ENCODE measurements around the gene KRTAP5-2. TPM values are rescaled to one million over a fixed set of nuclear protein-coding genes. Genes with fewer than 3 reads are reported as not detected.
"Not testable (repeated sequence)": the region's sequence is repeated elsewhere in the genome, so short reads cannot be mapped to it uniquely, and the experiment has no call there.

The KRTAP5-2 gene, protein sequence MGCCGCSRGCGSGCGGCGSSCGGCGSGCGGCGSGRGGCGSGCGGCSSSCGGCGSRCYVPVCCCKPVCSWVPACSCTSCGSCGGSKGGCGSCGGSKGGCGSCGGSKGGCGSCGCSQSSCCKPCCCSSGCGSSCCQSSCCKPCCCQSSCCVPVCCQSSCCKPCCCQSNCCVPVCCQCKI
- polyA plus RNA-seq (2013, experiment 1 of 2), result not detected
- not detected for polyA plus RNA-seq (2013, experiment 2 of 2)

DNA sequence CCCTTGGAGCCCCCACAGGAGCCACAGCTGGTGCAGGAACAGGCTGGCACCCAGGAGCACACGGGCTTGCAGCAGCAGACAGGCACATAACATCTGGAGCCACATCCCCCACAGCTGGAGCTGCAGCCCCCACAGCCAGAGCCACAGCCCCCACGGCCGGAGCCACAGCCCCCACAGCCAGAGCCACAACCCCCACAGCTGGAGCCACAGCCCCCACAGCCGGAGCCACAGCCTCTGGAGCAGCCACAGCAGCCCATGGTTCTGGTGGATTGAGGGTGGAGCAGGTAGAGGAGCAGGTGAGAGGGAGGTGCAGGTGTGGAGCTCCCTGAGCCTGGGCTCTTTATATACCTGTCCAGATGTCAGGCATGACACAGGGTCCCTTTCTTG is at the start of gene KRTAP5-2:
TSS of gene KRTAP5-2 (minus strand) at position 301 of the 387 bp plus-strand sequence. CDS start at position 257, 44 bp downstream.
- H3K27me3 ChIP-seq (ENCODE audit: insufficient read depth, low read length, poor library complexity), result no peaks in the 10 kb centered on the region
- no peak within 1 kb of the TSS for H3K27ac ChIP-seq (ENCODE audit: low read depth, low read length)

DNA sequence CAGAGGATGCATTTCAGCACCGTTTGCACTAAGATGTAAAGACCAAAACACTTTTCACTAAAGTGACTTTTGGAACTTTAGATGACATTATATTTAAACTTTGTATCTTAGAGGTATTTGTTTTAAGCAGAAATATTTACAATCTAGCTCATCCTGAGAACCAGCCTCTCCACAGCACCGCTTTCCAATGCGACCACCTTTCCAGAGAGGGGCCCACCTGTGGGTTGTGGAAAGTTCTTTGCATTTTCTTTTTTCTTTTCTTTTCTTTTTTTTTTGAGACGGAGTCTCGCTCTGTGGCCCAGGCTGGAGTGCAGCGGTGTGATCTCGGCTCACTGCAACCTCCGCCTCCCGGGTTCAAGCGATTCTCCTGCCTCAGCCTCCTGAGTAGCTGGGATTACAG is 48.4 kb upstream of the KRTAP5-2 start:
- H3K4me1 ChIP-seq (ENCODE audit: control insufficient read depth, low read depth, low read length); H4K8ac ChIP-seq (ENCODE audit: low read depth, low read length); H3K79me2 ChIP-seq (ENCODE audit: control insufficient read depth, insufficient read depth, low read length); H3K27me3 ChIP-seq (ENCODE audit: insufficient read depth, low read length, poor library complexity); DNase-seq; H3K79me1 ChIP-seq (ENCODE audit: low read length); H3K18ac ChIP-seq (ENCODE audit: low read length); H3K9ac ChIP-seq (ENCODE audit: low read length); H4K5ac ChIP-seq (ENCODE audit: low read length); H3K4me2 ChIP-seq (ENCODE audit: low read length); H2BK120ac ChIP-seq (ENCODE audit: low read depth, low read length); H3K56ac ChIP-seq (ENCODE audit: low read length); H2BK5ac ChIP-seq (ENCODE audit: low read length); H2BK15ac ChIP-seq (replicated peaks; ENCODE audit: low read depth); H2AK5ac ChIP-seq (ENCODE audit: low read length); H3K4ac ChIP-seq (ENCODE audit: low read depth, low read length); H3K36me3 ChIP-seq (ENCODE audit: control insufficient read depth, insufficient read depth, low read length); H3K27ac ChIP-seq (ENCODE audit: low read depth, low read length); H3K23ac ChIP-seq (ENCODE audit: low read length); H3K4me3 ChIP-seq (ENCODE audit: low read length): not testable (repeated sequence)
- no CpG with 5 or more reads among the region's 10 CpGs for WGBS (ENCODE audit: extremely low coverage, insufficient coverage, low lambda C conversion rate)

More for the DNA sequence above, at the start of gene KRTAP5-2:
- no peak within 1 kb of the TSS for H3K18ac ChIP-seq (ENCODE audit: low read length)
- H3K4me3 ChIP-seq (ENCODE audit: low read length), result no peak within 1 kb of the TSS
- no peak within 1 kb of the TSS for H3K9ac ChIP-seq (ENCODE audit: low read length)
- H3K4me2 ChIP-seq (ENCODE audit: low read length), result no peak within 1 kb of the TSS
- H3K4me1 ChIP-seq (ENCODE audit: control insufficient read depth, low read depth, low read length), result no peaks in the 10 kb centered on the region
- no CpG with 5 or more reads among the region's 4 CpGs for WGBS (ENCODE audit: extremely low coverage, insufficient coverage, low lambda C conversion rate)
- no peak within 1 kb of the TSS for H2AK5ac ChIP-seq (ENCODE audit: low read length)
- H4K8ac ChIP-seq (ENCODE audit: low read depth, low read length), result no peak within 1 kb of the TSS
- H3K79me2 ChIP-seq (ENCODE audit: control insufficient read depth, insufficient read depth, low read length), result no peaks in the 10 kb centered on the region
- no peak within 1 kb of the TSS for H3K23ac ChIP-seq (ENCODE audit: low read length)
- DNase-seq, result no peak
- H3K56ac ChIP-seq (ENCODE audit: low read length), result no peak within 1 kb of the TSS
- no peak within 1 kb of the TSS for H4K5ac ChIP-seq (ENCODE audit: low read length)
- no peaks in the 10 kb centered on the region for H3K36me3 ChIP-seq (ENCODE audit: control insufficient read depth, insufficient read depth, low read length)
- no peak within 1 kb of the TSS for H2BK15ac ChIP-seq (replicated peaks; ENCODE audit: low read depth)
- no peaks in the 10 kb centered on the region for H3K79me1 ChIP-seq (ENCODE audit: low read length)
- no peak within 1 kb of the TSS for H3K4ac ChIP-seq (ENCODE audit: low read depth, low read length)
- H2BK120ac ChIP-seq (ENCODE audit: low read depth, low read length), result no peak within 1 kb of the TSS
- no peak within 1 kb of the TSS for H2BK5ac ChIP-seq (ENCODE audit: low read length)

- H3K36me3 ChIP-seq (ENCODE audit: control insufficient read depth, insufficient read depth, low read length), result no peaks in the 10 kb centered on the region
- no CpG with 5 or more reads among the region's 12 CpGs for WGBS (ENCODE audit: extremely low coverage, insufficient coverage, low lambda C conversion rate)
- H3K18ac ChIP-seq (ENCODE audit: low read length), result no peak overlapping the region
Measured at GRCh38 chr11:1645357-1645821, 47.3 kb upstream of the KRTAP5-2 start.

DNA sequence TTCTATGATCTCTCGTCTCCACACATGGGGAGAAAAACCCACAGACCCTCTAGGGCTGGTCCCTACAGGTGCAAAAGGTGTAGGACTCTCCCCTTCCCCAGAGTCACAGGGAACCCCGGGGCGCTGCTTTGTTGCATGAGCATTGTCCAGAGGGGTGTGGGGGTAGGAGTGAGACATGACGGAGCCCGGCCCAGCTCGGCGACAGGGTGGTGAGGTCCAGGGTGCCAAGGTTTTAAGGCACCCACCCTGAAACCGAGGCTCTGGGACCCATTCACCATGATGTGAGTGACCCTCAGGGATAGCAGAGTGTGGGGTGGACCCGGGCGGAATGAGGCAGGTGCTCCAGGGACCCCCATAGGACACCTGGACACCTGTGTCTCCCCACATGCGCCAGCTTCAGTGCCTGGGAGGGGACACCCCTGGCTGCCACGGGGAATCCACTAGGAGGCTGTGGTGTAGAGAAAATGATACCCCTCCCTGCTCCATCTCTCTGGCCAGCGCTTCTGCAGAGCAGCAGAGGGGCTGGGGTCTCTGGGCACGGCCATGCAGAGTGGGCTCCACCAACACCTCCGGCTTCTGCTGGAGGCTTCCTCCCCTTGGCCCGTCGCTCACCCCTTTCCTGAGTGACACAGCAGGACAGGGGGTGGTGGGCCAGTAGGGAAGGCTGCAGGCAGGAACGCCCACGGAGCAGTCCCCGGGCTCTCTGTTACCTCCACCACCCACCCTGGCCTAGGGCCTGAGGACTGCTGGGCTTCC is 46.7 kb upstream of the KRTAP5-2 start:
- Histone ChIP-seq H4K8ac (ENCODE audit: low read depth, low read length) (no peak overlapping the region), H3K4me2 (ENCODE audit: low read length) (no peak overlapping the region), H4K5ac (ENCODE audit: low read length) (no peak overlapping the region), H3K4ac (ENCODE audit: low read depth, low read length) (no peak overlapping the region), H3K79me2 (ENCODE audit: control insufficient read depth, insufficient read depth, low read length) (no peaks in the 10 kb centered on the region), H3K9ac (ENCODE audit: low read length) (no peak overlapping the region), H2BK5ac (ENCODE audit: low read length) (no peak overlapping the region), H2AK5ac (ENCODE audit: low read length) (no peak overlapping the region), H3K56ac (ENCODE audit: low read length) (no peak overlapping the region), H3K4me3 (ENCODE audit: low read length) (no peak overlapping the region), H3K4me1 (ENCODE audit: control insufficient read depth, low read depth, low read length) (no peaks in the 10 kb centered on the region), H3K27me3 (ENCODE audit: insufficient read depth, low read length, poor library complexity) (no peaks in the 10 kb centered on the region), H2BK15ac (replicated peaks; ENCODE audit: low read depth) (no peak overlapping the region), H3K27ac (ENCODE audit: low read depth, low read length) (no peak overlapping the region), H3K36me3 (ENCODE audit: control insufficient read depth, insufficient read depth, low read length) (no peaks in the 10 kb centered on the region), H3K18ac (ENCODE audit: low read length) (no peak overlapping the region), H2BK120ac (ENCODE audit: low read depth, low read length) (no peak overlapping the region), H3K79me1 (ENCODE audit: low read length) (no peaks in the 10 kb centered on the region), H3K23ac (ENCODE audit: low read length) (no peak overlapping the region)
- WGBS (ENCODE audit: extremely low coverage, insufficient coverage, low lambda C conversion rate), result no CpG with 5 or more reads among the region's 20 CpGs
- DNase-seq, result no peak

More at GRCh38 chr11:1645357-1645821, 47.3 kb upstream of the KRTAP5-2 start:
- Histone ChIP-seq H4K5ac (ENCODE audit: low read length) (no peak overlapping the region), H2BK15ac (replicated peaks; ENCODE audit: low read depth) (no peak overlapping the region), H3K79me1 (ENCODE audit: low read length) (no peaks in the 10 kb centered on the region), H3K4ac (ENCODE audit: low read depth, low read length) (no peak overlapping the region), H3K4me2 (ENCODE audit: low read length) (no peak overlapping the region), H2AK5ac (ENCODE audit: low read length) (no peak overlapping the region), H3K4me1 (ENCODE audit: control insufficient read depth, low read depth, low read length) (no peaks in the 10 kb centered on the region), H3K27ac (ENCODE audit: low read depth, low read length) (no peak overlapping the region), H3K27me3 (ENCODE audit: insufficient read depth, low read length, poor library complexity) (no peaks in the 10 kb centered on the region), H3K9ac (ENCODE audit: low read length) (no peak overlapping the region), H2BK5ac (ENCODE audit: low read length) (no peak overlapping the region), H3K56ac (ENCODE audit: low read length) (no peak overlapping the region), H3K79me2 (ENCODE audit: control insufficient read depth, insufficient read depth, low read length) (no peaks in the 10 kb centered on the region), H3K23ac (ENCODE audit: low read length) (no peak overlapping the region), H2BK120ac (ENCODE audit: low read depth, low read length) (no peak overlapping the region), H3K4me3 (ENCODE audit: low read length) (no peak overlapping the region), H4K8ac (ENCODE audit: low read depth, low read length) (no peak overlapping the region)
- no peak for DNase-seq

DNA sequence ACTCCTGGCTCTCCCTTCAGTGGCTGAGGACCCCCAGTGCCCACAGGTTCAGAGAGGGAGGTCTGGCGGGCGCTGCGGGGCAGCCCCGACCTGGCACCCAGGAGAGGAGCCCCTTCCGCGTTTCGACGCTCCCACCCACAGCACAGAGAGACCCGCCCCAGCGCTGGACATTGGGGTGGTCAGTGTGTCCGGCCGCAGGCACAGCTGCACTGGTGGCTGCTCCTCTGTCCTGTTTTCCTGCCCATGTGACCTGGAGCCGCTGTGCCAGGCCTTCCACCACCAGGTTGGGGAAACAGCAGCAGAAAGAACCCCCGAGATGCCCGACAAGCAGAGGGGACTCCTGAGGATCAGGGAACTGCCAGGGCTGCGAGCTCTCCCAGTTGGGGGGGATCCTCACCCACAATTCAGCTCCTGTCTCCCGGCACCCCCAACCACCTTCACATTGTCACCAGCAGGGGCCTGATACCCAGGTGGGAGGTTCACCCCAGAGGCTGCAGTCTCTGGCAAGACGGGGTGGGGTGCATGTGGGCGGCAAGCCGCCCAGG is 45.1 kb upstream of the KRTAP5-2 start:
- Histone ChIP-seq H3K18ac (ENCODE audit: low read length) (no peak overlapping the region), H4K8ac (ENCODE audit: low read depth, low read length) (no peak overlapping the region), H3K79me2 (ENCODE audit: control insufficient read depth, insufficient read depth, low read length) (no peaks in the 10 kb centered on the region), H3K23ac (ENCODE audit: low read length) (no peak overlapping the region), H3K4me3 (ENCODE audit: low read length) (no peak overlapping the region), H3K4me1 (ENCODE audit: control insufficient read depth, low read depth, low read length) (no peaks in the 10 kb centered on the region), H4K5ac (ENCODE audit: low read length) (no peak overlapping the region), H3K27ac (ENCODE audit: low read depth, low read length) (no peak overlapping the region), H2AK5ac (ENCODE audit: low read length) (no peak overlapping the region), H3K4me2 (ENCODE audit: low read length) (no peak overlapping the region), H2BK5ac (ENCODE audit: low read length) (no peak overlapping the region), H2BK15ac (replicated peaks; ENCODE audit: low read depth) (no peak overlapping the region), H3K9ac (ENCODE audit: low read length) (no peak overlapping the region), H3K36me3 (ENCODE audit: control insufficient read depth, insufficient read depth, low read length) (no peaks in the 10 kb centered on the region), H3K79me1 (ENCODE audit: low read length) (no peaks in the 10 kb centered on the region), H3K27me3 (ENCODE audit: insufficient read depth, low read length, poor library complexity) (no peaks in the 10 kb centered on the region), H2BK120ac (ENCODE audit: low read depth, low read length) (no peak overlapping the region), H3K56ac (ENCODE audit: low read length) (no peak overlapping the region), H3K4ac (ENCODE audit: low read depth, low read length) (no peak overlapping the region)
- no CpG with 5 or more reads among the region's 20 CpGs for WGBS (ENCODE audit: extremely low coverage, insufficient coverage, low lambda C conversion rate)
- DNase-seq, result no peak

Data from mesendoderm (in vitro differentiated cells).